Fibroblast of lung (primary cell): ENCODE results near the gene NRBP1.

Experiments
- EZH2 ChIP-seq: IDR thresholded peaks from 2 replicates; pipeline ENCODE4 v1.5.1; 2012; ENCODE audit warnings: low read length, control low read depth, mild to moderate bottlenecking; ENCODE audit errors: missing control alignments
- TF ChIP-seq, protein P1 (sequence below), 2 donors: IDR thresholded peaks in 1 of 2; conservative IDR thresholded peaks in 1 of 2; 1 replicate in 1 of 2; 2 replicates in 1 of 2; pipeline ENCODE4 v1.5.1; 2011 to 2012; ENCODE audit warnings: low read length in 2 of 2, control low read depth in 1 of 2, inconsistent platforms in 1 of 2, low read depth in 1 of 2, mild to moderate bottlenecking in 1 of 2

DNA sequence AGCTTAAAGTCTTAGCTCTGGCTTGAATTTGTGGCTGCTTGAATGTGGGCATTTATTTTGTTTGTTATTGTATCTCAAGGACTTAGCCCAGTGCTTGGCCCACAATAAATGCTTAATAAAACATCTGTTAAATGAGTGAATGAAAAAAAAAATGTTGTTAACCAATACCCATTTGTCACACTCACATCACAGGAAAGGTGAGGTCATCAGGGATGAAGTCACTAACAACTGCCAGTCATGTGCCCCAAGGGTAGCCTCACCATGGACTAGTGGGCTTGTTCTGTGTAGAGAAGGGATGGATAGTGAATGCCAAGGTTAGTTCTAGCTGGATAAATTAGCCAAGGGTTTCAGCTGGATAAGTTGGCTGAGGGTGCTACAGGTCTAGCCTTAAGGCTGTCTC is 3.0 kb downstream of the NRBP1 start:
- TF ChIP-seq, protein P1, sequence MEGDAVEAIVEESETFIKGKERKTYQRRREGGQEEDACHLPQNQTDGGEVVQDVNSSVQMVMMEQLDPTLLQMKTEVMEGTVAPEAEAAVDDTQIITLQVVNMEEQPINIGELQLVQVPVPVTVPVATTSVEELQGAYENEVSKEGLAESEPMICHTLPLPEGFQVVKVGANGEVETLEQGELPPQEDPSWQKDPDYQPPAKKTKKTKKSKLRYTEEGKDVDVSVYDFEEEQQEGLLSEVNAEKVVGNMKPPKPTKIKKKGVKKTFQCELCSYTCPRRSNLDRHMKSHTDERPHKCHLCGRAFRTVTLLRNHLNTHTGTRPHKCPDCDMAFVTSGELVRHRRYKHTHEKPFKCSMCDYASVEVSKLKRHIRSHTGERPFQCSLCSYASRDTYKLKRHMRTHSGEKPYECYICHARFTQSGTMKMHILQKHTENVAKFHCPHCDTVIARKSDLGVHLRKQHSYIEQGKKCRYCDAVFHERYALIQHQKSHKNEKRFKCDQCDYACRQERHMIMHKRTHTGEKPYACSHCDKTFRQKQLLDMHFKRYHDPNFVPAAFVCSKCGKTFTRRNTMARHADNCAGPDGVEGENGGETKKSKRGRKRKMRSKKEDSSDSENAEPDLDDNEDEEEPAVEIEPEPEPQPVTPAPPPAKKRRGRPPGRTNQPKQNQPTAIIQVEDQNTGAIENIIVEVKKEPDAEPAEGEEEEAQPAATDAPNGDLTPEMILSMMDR (conservative IDR thresholded peaks at IDR 0.05 in 1 of 2, IDR thresholded peaks at IDR 0.05 in 1 of 2; ENCODE audit: low read depth in 1 of 2, low read length in 2 of 2), result no peak
- no peak for TF ChIP-seq EZH2
